ENCODE data around the gene DYNC1H1. TPM values are rescaled to one million over a fixed set of nuclear protein-coding genes. Genes with fewer than 3 reads are reported as not detected.

DYNC1H1 gene
- total RNA-seq, 1 donor from 2014 or later: 237 TPM

DNA sequence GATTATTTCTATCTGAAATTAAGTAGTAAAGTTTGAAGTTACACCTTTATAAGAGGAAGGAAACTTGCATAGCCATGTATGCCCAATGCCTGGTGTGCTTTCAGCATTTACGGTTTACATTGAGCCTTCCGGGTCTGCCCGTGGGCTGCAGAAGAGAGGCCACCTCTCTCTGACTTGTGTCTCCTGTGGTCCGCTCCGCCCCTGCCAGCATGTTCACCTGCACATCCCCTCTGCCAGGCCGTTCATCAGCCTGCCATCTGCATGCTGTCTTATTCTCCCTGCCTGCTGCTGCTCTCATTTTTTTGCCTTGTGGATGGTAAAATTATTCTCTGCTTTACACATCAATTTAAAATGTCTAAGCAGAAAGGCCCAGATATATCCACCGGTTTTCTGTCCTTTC, 41.5 kb upstream of the DYNC1H1 start:
- H3K27me3 ChIP-seq: no peaks in the 10 kb centered on the region
- peaks cover 8% of the 10 kb centered on the region for H3K4me1 ChIP-seq
- H3K9ac ChIP-seq: no peak overlapping the region
- H3K4me2 ChIP-seq: no peak overlapping the region
- no peak for DNase-seq (ENCODE audit: low spot score)
- Mint-ChIP-seq H3K9me3 (no peaks in the 10 kb centered on the region), H3K27ac (no peak overlapping the region), H3K27me3 (ENCODE audit: insufficient read depth, low read depth) (peaks cover 6% of the 10 kb centered on the region), H3K4me1 (peaks cover 9% of the 10 kb centered on the region), H3K4me3 (no peak overlapping the region), H3K36me3 (peaks cover 9% of the 10 kb centered on the region)
- no peak overlapping the region for H3K27ac ChIP-seq
- no peak overlapping the region for H3K4me3 ChIP-seq
- TF ChIP-seq EZH2 (IDR thresholded peaks at IDR 0.05) (no peak), EZH2phosphoT487 (IDR thresholded peaks at IDR 0.05) (no peak)
- TF ChIP-seq, protein P1, sequence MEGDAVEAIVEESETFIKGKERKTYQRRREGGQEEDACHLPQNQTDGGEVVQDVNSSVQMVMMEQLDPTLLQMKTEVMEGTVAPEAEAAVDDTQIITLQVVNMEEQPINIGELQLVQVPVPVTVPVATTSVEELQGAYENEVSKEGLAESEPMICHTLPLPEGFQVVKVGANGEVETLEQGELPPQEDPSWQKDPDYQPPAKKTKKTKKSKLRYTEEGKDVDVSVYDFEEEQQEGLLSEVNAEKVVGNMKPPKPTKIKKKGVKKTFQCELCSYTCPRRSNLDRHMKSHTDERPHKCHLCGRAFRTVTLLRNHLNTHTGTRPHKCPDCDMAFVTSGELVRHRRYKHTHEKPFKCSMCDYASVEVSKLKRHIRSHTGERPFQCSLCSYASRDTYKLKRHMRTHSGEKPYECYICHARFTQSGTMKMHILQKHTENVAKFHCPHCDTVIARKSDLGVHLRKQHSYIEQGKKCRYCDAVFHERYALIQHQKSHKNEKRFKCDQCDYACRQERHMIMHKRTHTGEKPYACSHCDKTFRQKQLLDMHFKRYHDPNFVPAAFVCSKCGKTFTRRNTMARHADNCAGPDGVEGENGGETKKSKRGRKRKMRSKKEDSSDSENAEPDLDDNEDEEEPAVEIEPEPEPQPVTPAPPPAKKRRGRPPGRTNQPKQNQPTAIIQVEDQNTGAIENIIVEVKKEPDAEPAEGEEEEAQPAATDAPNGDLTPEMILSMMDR (IDR thresholded peaks at IDR 0.05): no peak
- H3K79me2 ChIP-seq (ENCODE audit: low read depth): no peaks in the 10 kb centered on the region
- H3K36me3 ChIP-seq: no peaks in the 10 kb centered on the region
- H2AFZ ChIP-seq (replicated peaks): no peak overlapping the region
- H3F3A ChIP-seq (ENCODE audit: low read depth): peaks cover 2% of the 10 kb centered on the region
- no peaks in the 10 kb centered on the region for H3K9me3 ChIP-seq (ENCODE audit: low read depth)
- no peaks in the 10 kb centered on the region for H4K20me1 ChIP-seq (ENCODE audit: low read depth)

DNA sequence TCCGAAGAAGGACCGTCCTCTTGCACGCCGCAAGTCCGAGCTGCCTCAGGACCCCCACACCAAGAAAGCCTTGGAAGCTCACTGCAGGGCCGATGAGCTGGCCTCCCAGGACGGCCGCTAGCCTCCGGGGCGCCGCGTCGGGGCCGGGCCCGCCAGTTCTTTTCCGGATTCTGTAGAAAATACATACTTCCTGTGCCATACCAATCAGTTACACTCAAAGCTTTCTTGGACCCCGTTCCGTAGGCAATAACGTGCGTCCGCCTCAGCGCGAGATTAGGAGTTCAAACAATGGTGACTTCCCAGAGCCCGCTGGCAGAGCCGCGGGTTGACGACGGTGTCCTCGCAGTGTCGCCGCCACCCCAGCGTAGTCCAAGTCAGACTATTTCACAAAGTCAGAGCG, 39.2 kb upstream of the DYNC1H1 start:
- no peak overlapping the region for H2AFZ ChIP-seq (replicated peaks)
- H3K27ac ChIP-seq: no peak overlapping the region
- no peaks in the 10 kb centered on the region for H3K79me2 ChIP-seq (ENCODE audit: low read depth)
- no peaks in the 10 kb centered on the region for H3K4me1 ChIP-seq
- H3F3A ChIP-seq (ENCODE audit: low read depth): no peaks in the 10 kb centered on the region
- no peak overlapping the region for H3K4me3 ChIP-seq
- no peaks in the 10 kb centered on the region for H3K27me3 ChIP-seq
- H3K4me1 Mint-ChIP-seq: no peaks in the 10 kb centered on the region
- TF ChIP-seq, protein P1 (IDR thresholded peaks at IDR 0.05): no peak
- no peak for TF ChIP-seq EZH2 (IDR thresholded peaks at IDR 0.05)
- TF ChIP-seq EZH2phosphoT487 (IDR thresholded peaks at IDR 0.05): no peak
- no peaks in the 10 kb centered on the region for H3K9me3 ChIP-seq (ENCODE audit: low read depth)
- no peak for DNase-seq (ENCODE audit: low spot score)
- no peak overlapping the region for H3K4me2 ChIP-seq
- peaks cover 8% of the 10 kb centered on the region for H3K27me3 Mint-ChIP-seq (ENCODE audit: insufficient read depth, low read depth)
- H4K20me1 ChIP-seq (ENCODE audit: low read depth): no peaks in the 10 kb centered on the region
- H3K9me3 Mint-ChIP-seq: no peaks in the 10 kb centered on the region
- H3K36me3 Mint-ChIP-seq: peaks cover 6% of the 10 kb centered on the region
- no peak overlapping the region for H3K9ac ChIP-seq
- no peak overlapping the region for H3K27ac Mint-ChIP-seq
- no peak overlapping the region for H3K4me3 Mint-ChIP-seq
- H3K36me3 ChIP-seq: no peaks in the 10 kb centered on the region

DNA sequence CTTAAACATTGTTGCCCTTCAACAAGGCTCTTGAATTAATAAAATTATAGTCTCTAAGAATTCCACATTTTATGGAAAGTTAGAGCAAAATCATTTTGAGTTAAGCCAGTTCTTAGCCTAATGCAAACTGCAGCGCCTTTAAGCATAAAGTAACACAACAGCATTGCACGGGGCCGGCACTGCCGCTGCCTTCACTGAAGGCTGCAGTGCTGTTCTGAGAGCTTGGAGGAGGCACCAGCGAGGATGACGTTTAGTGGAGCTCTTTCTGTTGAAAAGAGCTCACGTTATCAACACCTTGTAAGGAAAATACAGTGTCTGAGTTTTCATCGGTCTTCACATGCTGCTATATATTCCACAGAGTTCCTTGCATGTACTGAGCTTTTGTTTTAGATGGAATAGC, 38.3 kb upstream of the DYNC1H1 start:
- no peaks in the 10 kb centered on the region for H3K9me3 Mint-ChIP-seq
- TF ChIP-seq EZH2 (IDR thresholded peaks at IDR 0.05) (no peak), EZH2phosphoT487 (IDR thresholded peaks at IDR 0.05) (no peak)
- TF ChIP-seq, protein P1 (IDR thresholded peaks at IDR 0.05): no peak
- Histone ChIP-seq H3K9ac (no peak overlapping the region), H3K79me2 (ENCODE audit: low read depth) (no peaks in the 10 kb centered on the region), H3K36me3 (no peaks in the 10 kb centered on the region), H3K27ac (no peak overlapping the region), H4K20me1 (ENCODE audit: low read depth) (no peaks in the 10 kb centered on the region), H3K4me2 (no peak overlapping the region), H3K4me1 (no peaks in the 10 kb centered on the region), H3F3A (ENCODE audit: low read depth) (no peaks in the 10 kb centered on the region), H3K27me3 (no peaks in the 10 kb centered on the region), H2AFZ (replicated peaks) (no peak overlapping the region), H3K9me3 (ENCODE audit: low read depth) (no peaks in the 10 kb centered on the region), H3K4me3 (no peak overlapping the region)
- H3K4me1 Mint-ChIP-seq: no peaks in the 10 kb centered on the region
- DNase-seq (ENCODE audit: low spot score): no peak
- H3K4me3 Mint-ChIP-seq: no peak overlapping the region
- H3K27me3 Mint-ChIP-seq (ENCODE audit: insufficient read depth, low read depth): peaks cover 7% of the 10 kb centered on the region
- H3K27ac Mint-ChIP-seq: no peak overlapping the region
- peaks cover 6% of the 10 kb centered on the region for H3K36me3 Mint-ChIP-seq
